Neural cell (in vitro differentiated cells): Measurements from ENCODE around the gene ZNF512. TPM values are rescaled to one million over a fixed set of nuclear protein-coding genes. Genes with fewer than 3 reads are reported as not detected.

Source experiments
- H2AFZ ChIP-seq: fragments of 200-600, 300-800 bp; sonication (generic), shearing (Covaris generic); 2 replicates; pipeline ENCODE4 v1.6.0; 2014; ENCODE audit warnings: low read depth, mild to moderate bottlenecking, antibody characterized with exemption, low read length, moderate library complexity
- H3F3A ChIP-seq: fragments of 200-600 bp; shearing (Covaris generic); 2 replicates; pipeline ENCODE4 v1.6.1; 2016; ENCODE audit warnings: mild to moderate bottlenecking, moderate library complexity, mixed read lengths, antibody characterized with exemption, low read length; ENCODE audit not compliant: insufficient read depth, poor library complexity, severe bottlenecking
- H3K27ac ChIP-seq: fragments of 200-600, 300-800 bp; sonication (generic), shearing (Covaris generic); 2 replicates; pipeline ENCODE4 v1.5.1; 2014; ENCODE audit warnings: mild to moderate bottlenecking, low read length, moderate library complexity
- H3K27me3 ChIP-seq: fragments of 300-800, 200-600 bp; sonication (generic), shearing (Covaris generic); 2 replicates; pipeline ENCODE4 v1.6.0; 2014; ENCODE audit warnings: mild to moderate bottlenecking, low read depth, low read length, moderate library complexity; ENCODE audit not compliant: insufficient read depth
- H3K36me3 ChIP-seq: fragments of 300-800, 200-600 bp; sonication (generic), shearing (Covaris generic); 2 replicates; pipeline ENCODE4 v1.5.1; 2014; ENCODE audit warnings: mild to moderate bottlenecking, antibody characterized with exemption, low read length, moderate library complexity; ENCODE audit not compliant: insufficient read depth
- H3K4me2 ChIP-seq: fragments of 300-800, 200-600 bp; sonication (generic), shearing (Covaris generic); 2 replicates; pipeline ENCODE4 v1.6.0; 2014; ENCODE audit warnings: mild to moderate bottlenecking, low read length
- H3K4me3 ChIP-seq: fragments of 300-800, 200-600 bp; sonication (generic), shearing (Covaris generic); 2 replicates; pipeline ENCODE4 v1.5.1; 2014; ENCODE audit warnings: mild to moderate bottlenecking, low read length, moderate library complexity
- H3K79me2 ChIP-seq: fragments of 200-600 bp; shearing (Covaris generic); replicated peaks from 2 replicates; pipeline ENCODE4 v1.6.0; 2014; ENCODE audit warnings: mild to moderate bottlenecking, low read length, moderate library complexity; ENCODE audit not compliant: insufficient read depth
- H3K9ac ChIP-seq: fragments of 300-800, 200-600 bp; sonication (generic), shearing (Covaris generic); 2 replicates; pipeline ENCODE4 v1.6.1; 2016; ENCODE audit warnings: mild to moderate bottlenecking, low read length, mixed read lengths
- H3K9me2 ChIP-seq: fragments of 200-600 bp; shearing (Covaris generic); 2 replicates; pipeline ENCODE4 v1.6.1; 2016; ENCODE audit warnings: mild to moderate bottlenecking, low read length, mixed read lengths; ENCODE audit not compliant: insufficient read depth
- H3K9me3 ChIP-seq: fragments of 200-600, 300-800 bp; sonication (generic), shearing (Covaris generic); 2 replicates; pipeline ENCODE4 v1.6.1; 2016; ENCODE audit warnings: mild to moderate bottlenecking, mixed run types, low read length, moderate library complexity, mixed read lengths
- H4K20me1 ChIP-seq: fragments of 200-600 bp; shearing (Covaris generic); 2 replicates; pipeline ENCODE4 v1.6.1; 2016; ENCODE audit warnings: mild to moderate bottlenecking, mixed run types; ENCODE audit not compliant: insufficient read depth
- CTCF ChIP-seq: fragments of 450-650 bp; IDR thresholded peaks from 2 replicates; pipeline ENCODE4 v1.5.1; 2014; ENCODE audit warnings: antibody characterized with exemption, mild to moderate bottlenecking, moderate library complexity; ENCODE audit not compliant: poor library complexity, severe bottlenecking
- EP300 ChIP-seq: fragments of 450-650 bp; conservative IDR thresholded peaks from 2 replicates; pipeline ENCODE4 v1.6.1; 2014; ENCODE audit warnings: antibody characterized with exemption, mild to moderate bottlenecking, moderate library complexity; ENCODE audit not compliant: poor library complexity, severe bottlenecking
- EZH2 ChIP-seq: fragments of 200-600, 300-800 bp; shearing (Covaris generic), sonication (generic); IDR thresholded peaks from 2 replicates; pipeline ENCODE4 v1.6.1; 2014; ENCODE audit warnings: antibody characterized with exemption, low read length, borderline replicate concordance, mild to moderate bottlenecking; ENCODE audit not compliant: insufficient read depth, poor library complexity, severe bottlenecking
- MXI1 ChIP-seq: fragments of 450-650 bp; conservative IDR thresholded peaks from 2 replicates; pipeline ENCODE4 v1.6.1; 2014; ENCODE audit warnings: antibody characterized with exemption, mild to moderate bottlenecking; ENCODE audit not compliant: poor library complexity, severe bottlenecking
- POLR2AphosphoS5 ChIP-seq: IDR thresholded peaks from 2 replicates; pipeline ENCODE4 v1.6.1; 2012
- RAD21 ChIP-seq: fragments of 450-650 bp; conservative IDR thresholded peaks from 2 replicates; pipeline ENCODE4 v1.6.1; 2014; ENCODE audit warnings: antibody characterized with exemption, mild to moderate bottlenecking, moderate library complexity
- REST ChIP-seq: IDR thresholded peaks from 2 replicates; pipeline ENCODE4 v1.6.1; 2012; ENCODE audit warnings: borderline replicate concordance
- SMC3 ChIP-seq: fragments of 450-650 bp; conservative IDR thresholded peaks from 2 replicates; pipeline ENCODE4 v1.6.1; 2014; ENCODE audit warnings: antibody characterized with exemption, mild to moderate bottlenecking, moderate library complexity; ENCODE audit not compliant: poor library complexity
- TAF1 ChIP-seq: IDR thresholded peaks from 2 replicates; pipeline ENCODE4 v1.6.1; 2012; ENCODE audit warnings: low read depth
- polyA plus RNA-seq: library from polyadenylated mRNA; depleted of rRNA; stranded (reverse); fragments of >200 nt; gene quantifications from 2 replicates; pipeline ENCODE4 v1.2.3, GENCODE V29; 2014

Gene ZNF512
- polyA plus RNA-seq, 1 donor from 2014 or later: 30.8 TPM

- no peak overlapping the region for H3K4me3 ChIP-seq
- H3K9me2 ChIP-seq: no peaks in the 10 kb centered on the region
- no peak overlapping the region for H3K4me2 ChIP-seq
- TF ChIP-seq RAD21 (no peak), REST (no peak), SMC3 (no peak), CTCF (no peak), POLR2AphosphoS5 (no peak), EZH2 (no peak), EP300 (no peak), TAF1 (no peak), MXI1 (no peak)
- H3K9me3 ChIP-seq: no peaks in the 10 kb centered on the region
- no peaks in the 10 kb centered on the region for H4K20me1 ChIP-seq
- H3K9ac ChIP-seq: no peak overlapping the region
- no peak overlapping the region for H3K27ac ChIP-seq
- no peaks in the 10 kb centered on the region for H3K27me3 ChIP-seq
- no peak overlapping the region for H2AFZ ChIP-seq
- peaks cover 37% of the 10 kb centered on the region for H3K79me2 ChIP-seq
- peaks cover 17% of the 10 kb centered on the region for H3K36me3 ChIP-seq
- no peaks in the 10 kb centered on the region for H3F3A ChIP-seq
These were observed 78.5 kb downstream of the ZNF512 start for GRCh38 chr2:27661371-27661770.

- Histone ChIP-seq H4K20me1 (no peaks in the 10 kb centered on the region), H3K27me3 (no peaks in the 10 kb centered on the region), H3K36me3 (peaks cover 10% of the 10 kb centered on the region), H3K79me2 (peaks cover 37% of the 10 kb centered on the region), H3K9me3 (no peaks in the 10 kb centered on the region), H3K9ac (peak within 1 kb of the TSS; percentile 89), H3K9me2 (no peaks in the 10 kb centered on the region), H2AFZ (peak within 1 kb of the TSS; percentile 73), H3K4me2 (peak within 1 kb of the TSS; percentile 77), H3K27ac (peak within 1 kb of the TSS; percentile 98), H3F3A (no peaks in the 10 kb centered on the region), H3K4me3 (peak within 1 kb of the TSS; percentile 90)
- TF ChIP-seq TAF1: peak; percentile 95
- peak; percentile 74 for TF ChIP-seq POLR2AphosphoS5
- TF ChIP-seq RAD21: no peak
- no peak for TF ChIP-seq EZH2
- peak; percentile 55 for TF ChIP-seq SMC3
- TF ChIP-seq CTCF: peak; percentile 52
- TF ChIP-seq MXI1: peak; percentile 86
- peak; percentile 83 for TF ChIP-seq REST
- TF ChIP-seq EP300: peak; percentile 77
These were observed 80.7 kb downstream of the ZNF512 start, which contains the start of the genes SLC4A1AP and SUPT7L for GRCh38 chr2:27663285-27664153. SLC4A1AP (plus strand) TSS chr2:27663889; CDS start chr2:27663915, 26 bp downstream. SUPT7L (minus strand) TSS chr2:27663614; CDS start chr2:27662192, 1,422 bp downstream.
